ENCODE measurements around the gene TMEM255B.

- TF ChIP-seq RAD21 (IDR thresholded peaks at IDR 0.05; ENCODE audit: low read length) (no peak), MXI1 (IDR thresholded peaks at IDR 0.05; ENCODE audit: borderline replicate concordance, low read depth, low read length) (peak; percentile 94)
Observed at GRCh38 chr13:113777311-113778260, 18.6 kb downstream of the TMEM255B start.

All from IMR-90 (cell line).